NCI-H2171 (cell line): ENCODE data around the gene NAGPA.
"Not testable (repeated sequence)": the region's sequence is repeated elsewhere in the genome, so short reads cannot be mapped to it uniquely, and the experiment has no call there.

Experiments used
- DNase-seq: peaks from one replicate; lab custom pipeline; 2025; lab: John Stamatoyannopoulos, UW

The NAGPA gene

GRCh38 chr16:5033256-5034166 lies at the start of gene NAGPA:
TSS of gene NAGPA (minus strand) at chr16:5033935. CDS start at chr16:5033914, 21 bp downstream.
- peak; percentile 76 for DNase-seq

GRCh38 chr16:5080996-5081395 lies 47.3 kb upstream of the NAGPA start:
- DNase-seq: not testable (repeated sequence)

GRCh38 chr16:5080461-5080860 lies 46.7 kb upstream of the NAGPA start:
- DNase-seq: not testable (repeated sequence)

GRCh38 chr16:5078626-5079025 lies 44.9 kb upstream of the NAGPA start:
- no peak for DNase-seq

GRCh38 chr16:5077304-5077703 lies 43.6 kb upstream of the NAGPA start:
- DNase-seq: no peak

- no peak for DNase-seq
These were observed 41.9 kb upstream of the NAGPA start for GRCh38 chr16:5075637-5076036.

- not testable (repeated sequence) for DNase-seq
These were observed 40.0 kb upstream of the NAGPA start for GRCh38 chr16:5073771-5074170.

- DNase-seq: no peak
These were observed 39.5 kb upstream of the NAGPA start for GRCh38 chr16:5073279-5073629.

- no peak for DNase-seq
These were observed 38.9 kb upstream of the NAGPA start for GRCh38 chr16:5072334-5073278.

GRCh38 chr16:5071681-5072333 lies 38.1 kb upstream of the NAGPA start, which contains the start of gene ALG1:
TSS of gene ALG1 (plus strand) at chr16:5071843. CDS start at chr16:5071850, 7 bp downstream.
- peak; percentile 82 for DNase-seq

- DNase-seq: no peak
These were observed 37.6 kb upstream of the NAGPA start for GRCh38 chr16:5071341-5071680.

GRCh38 chr16:5070431-5071186 lies 36.9 kb upstream of the NAGPA start:
- DNase-seq: no peak

GRCh38 chr16:5069854-5070253 lies 36.1 kb upstream of the NAGPA start:
- DNase-seq: no peak

GRCh38 chr16:5069048-5069447 lies 35.3 kb upstream of the NAGPA start:
- no peak for DNase-seq

GRCh38 chr16:5066511-5066910 lies 32.8 kb upstream of the NAGPA start:
- no peak for DNase-seq

- DNase-seq: no peak
These were observed 32.1 kb upstream of the NAGPA start, which contains the start of gene C16orf89 for GRCh38 chr16:5065813-5066212. TSS of gene C16orf89 (minus strand) at chr16:5065956. CDS start at chr16:5065908, 48 bp downstream.

- DNase-seq: no peak
These were observed 31.6 kb upstream of the NAGPA start for GRCh38 chr16:5065326-5065725.

- DNase-seq: no peak
These were observed 31.2 kb upstream of the NAGPA start for GRCh38 chr16:5064915-5065314.

GRCh38 chr16:5062790-5063765 lies 29.3 kb upstream of the NAGPA start:
- DNase-seq: no peak

- no peak for DNase-seq
These were observed 28.3 kb upstream of the NAGPA start for GRCh38 chr16:5062051-5062450.
